GM18526 (cell line): Measurements from ENCODE around the gene ARIH1.

ENCODE experiments used
- POLR2A ChIP-seq: IDR thresholded peaks from 3 replicates; pipeline ENCODE4 v1.6.1; 2011; ENCODE audit not compliant: insufficient read length; ENCODE audit errors: extremely low read depth

Gene ARIH1

GRCh38 chr15:72559781-72560180 is 85.7 kb downstream of the ARIH1 start:
- TF ChIP-seq POLR2A = no peak

- TF ChIP-seq POLR2A = no peak
Observed at GRCh38 chr15:72560458-72560857, 86.3 kb downstream of the ARIH1 start.

GRCh38 chr15:72562386-72562785 is 88.3 kb downstream of the ARIH1 start:
- TF ChIP-seq POLR2A = no peak

- TF ChIP-seq POLR2A = no peak
Observed at GRCh38 chr15:72562878-72563277, 88.7 kb downstream of the ARIH1 start.

DNA sequence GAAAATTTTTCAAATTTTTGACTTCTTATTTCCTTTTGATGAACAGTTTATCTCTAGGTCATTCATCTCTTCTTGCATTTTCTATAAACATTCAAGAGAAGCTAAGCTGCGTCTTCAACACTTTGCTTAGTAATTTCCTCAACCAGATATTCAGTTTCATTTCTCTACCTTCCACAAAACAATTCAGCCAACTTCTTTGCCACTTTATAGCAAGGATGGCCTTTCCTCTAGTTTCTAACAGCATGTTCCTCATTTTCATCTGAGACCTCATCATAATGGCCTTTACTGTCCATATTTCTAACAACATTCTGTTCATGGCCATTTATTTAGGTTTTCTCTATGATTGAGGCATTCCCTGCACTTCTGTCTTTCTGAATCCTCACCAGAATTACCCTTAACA is 90.0 kb downstream of the ARIH1 start:
- TF ChIP-seq POLR2A = no peak

- TF ChIP-seq POLR2A = no peak
Observed at GRCh38 chr15:72566973-72567372, 92.8 kb downstream of the ARIH1 start.

DNA sequence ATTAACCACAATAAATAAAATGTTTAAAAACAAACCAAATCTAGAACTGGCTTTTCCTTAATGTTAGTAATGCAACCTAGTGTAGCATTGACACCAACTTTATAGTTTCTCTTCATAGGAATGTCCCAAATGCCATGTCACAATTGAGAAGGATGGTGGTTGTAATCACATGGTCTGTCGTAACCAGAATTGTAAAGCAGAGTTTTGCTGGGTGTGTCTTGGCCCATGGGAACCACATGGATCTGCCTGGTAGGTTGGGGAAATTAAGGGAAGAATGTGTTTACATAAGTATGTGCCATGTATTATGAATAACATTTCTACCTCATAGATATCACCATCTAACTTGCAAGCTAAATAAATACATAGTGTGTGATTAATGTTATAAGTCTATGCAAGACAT is 95.9 kb downstream of the ARIH1 start:
- TF ChIP-seq POLR2A = no peak

DNA sequence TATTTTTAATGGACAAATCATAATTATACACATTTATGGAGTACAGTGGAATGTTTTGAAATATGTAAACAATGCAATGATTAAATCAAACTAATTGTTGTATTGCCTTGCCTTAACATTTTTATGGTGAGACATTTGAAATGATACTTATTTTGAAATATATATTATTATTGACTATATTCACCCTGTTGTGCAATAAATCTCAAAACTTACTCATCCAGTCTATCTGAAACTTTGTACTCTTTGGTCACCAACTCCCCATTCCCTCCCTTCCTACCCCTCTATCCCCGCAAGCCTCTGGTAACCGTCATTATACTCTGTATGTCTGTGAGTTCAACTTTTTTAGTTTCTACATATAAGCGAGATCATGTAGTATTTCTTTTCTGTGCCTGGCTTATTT is 105.7 kb downstream of the ARIH1 start:
- no peak for TF ChIP-seq POLR2A

GRCh38 chr15:72584006-72584405 is 109.9 kb downstream of the ARIH1 start:
- TF ChIP-seq POLR2A = no peak

DNA sequence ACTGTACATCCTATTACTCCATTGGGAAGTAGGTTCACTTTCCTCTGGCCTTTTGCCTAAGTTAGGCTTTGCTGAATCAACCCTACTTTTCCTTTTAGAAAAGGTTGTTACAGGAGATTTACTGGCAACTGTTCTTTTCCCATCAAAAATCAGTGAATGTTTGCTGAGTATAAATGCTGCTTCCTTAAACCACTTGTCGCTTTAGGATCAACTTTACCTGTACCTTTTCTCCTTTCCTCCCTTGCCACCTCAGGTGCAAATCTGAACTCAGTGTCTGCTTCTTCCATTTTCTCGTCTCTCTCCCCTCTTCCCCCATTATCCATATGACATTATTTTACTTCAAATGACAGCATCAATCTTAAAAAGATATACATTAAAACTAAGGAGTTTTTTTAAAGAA is 110.9 kb downstream of the ARIH1 start:
- no peak for TF ChIP-seq POLR2A

DNA sequence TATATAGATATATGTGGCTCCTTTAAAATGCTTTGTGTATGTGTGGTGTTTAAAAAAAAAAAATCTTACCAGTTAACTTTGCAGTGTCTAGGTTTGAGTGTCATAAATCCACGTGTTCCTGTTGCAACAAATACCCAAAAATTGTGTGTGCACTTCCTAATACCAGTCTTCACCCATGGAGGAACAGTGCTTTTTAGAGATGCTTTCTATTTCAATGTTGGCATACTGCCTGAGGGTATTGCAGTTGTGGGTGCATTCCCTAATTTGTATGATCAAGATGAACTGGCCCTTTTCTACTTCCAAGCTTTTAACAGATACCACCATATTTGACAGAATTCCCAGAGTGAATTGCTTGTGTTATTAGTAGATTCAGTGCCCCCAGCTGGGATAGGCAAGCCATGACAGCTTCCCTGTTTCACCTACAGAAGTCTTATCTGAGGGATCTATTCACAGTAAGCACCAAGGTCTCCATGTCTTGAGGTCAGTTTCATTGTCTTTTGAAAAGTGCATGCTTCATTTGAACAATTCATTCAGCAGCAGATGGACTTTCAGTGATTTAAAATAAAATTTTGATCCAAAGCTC is 111.4 kb downstream of the ARIH1 start:
- TF ChIP-seq POLR2A = no peak

DNA sequence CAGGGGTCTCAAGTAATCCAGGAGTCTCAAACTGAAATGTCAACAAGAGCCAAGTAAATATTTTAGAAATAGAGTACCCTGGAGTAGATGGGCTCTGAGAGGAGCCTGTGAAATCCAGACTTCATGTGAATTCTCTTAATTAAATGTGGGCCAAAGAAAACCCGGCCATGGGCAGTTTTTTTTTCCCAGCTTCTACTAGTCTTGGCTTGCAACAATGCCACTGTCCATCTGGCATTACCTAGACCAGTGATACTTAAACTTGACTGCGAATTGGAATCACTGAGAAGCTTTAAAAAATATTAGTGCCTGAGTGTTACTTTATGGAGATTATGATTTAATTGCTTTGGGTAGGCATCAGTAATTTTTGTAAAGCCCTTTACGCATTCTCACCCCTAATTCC is 114.0 kb downstream of the ARIH1 start:
- no peak for TF ChIP-seq POLR2A

- TF ChIP-seq POLR2A = no peak
Observed at GRCh38 chr15:72590427-72590826, 116.3 kb downstream of the ARIH1 start.

- TF ChIP-seq POLR2A = no peak
Observed at GRCh38 chr15:72591361-72591760, 117.2 kb downstream of the ARIH1 start.

DNA sequence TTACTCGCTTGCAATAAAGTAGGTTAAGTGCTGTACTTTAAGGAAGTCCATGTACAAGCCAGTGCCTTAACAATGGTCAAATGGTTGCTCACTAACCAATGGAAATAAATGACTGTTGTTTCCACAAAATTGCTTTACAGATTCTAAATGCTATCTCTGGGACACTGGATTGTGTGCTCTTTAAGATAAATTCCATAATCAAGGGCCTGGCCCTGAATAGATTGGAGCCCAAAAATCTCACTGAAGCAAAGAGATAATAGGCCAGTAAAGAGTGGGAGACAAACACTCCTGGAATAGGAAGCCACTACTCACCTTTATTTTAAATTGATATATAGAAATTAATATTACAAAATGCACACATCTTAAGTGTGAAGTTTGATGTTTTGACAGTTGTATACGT is 118.0 kb downstream of the ARIH1 start:
- TF ChIP-seq POLR2A = no peak

DNA sequence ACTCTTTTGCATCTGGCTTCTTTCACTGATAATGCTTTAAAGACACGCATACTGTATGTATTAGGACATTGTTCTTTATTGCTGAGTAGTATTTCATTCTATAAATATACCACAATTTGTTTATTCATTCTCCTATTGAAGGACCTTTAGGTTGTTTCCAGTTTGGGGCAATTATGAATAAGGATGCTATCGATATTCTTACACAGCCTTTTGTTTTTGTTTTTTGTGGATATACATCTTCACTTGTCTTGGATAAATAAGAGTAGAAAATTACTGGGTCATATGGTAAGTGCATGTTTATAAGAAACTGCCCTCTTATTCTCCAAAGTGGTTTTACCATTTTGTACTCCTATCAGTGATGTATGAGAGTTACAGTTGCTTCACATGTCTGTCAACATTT is 118.5 kb downstream of the ARIH1 start:
- no peak for TF ChIP-seq POLR2A

- no peak for TF ChIP-seq POLR2A
Observed at GRCh38 chr15:72593838-72594237, 119.7 kb downstream of the ARIH1 start.
